LHCN-M2 (cell line): ENCODE data around the gene PAIP2. TPM values are rescaled to one million over a fixed set of nuclear protein-coding genes. Genes with fewer than 3 reads are reported as not detected.
"Not testable (repeated sequence)": the region's sequence is repeated elsewhere in the genome, so short reads cannot be mapped to it uniquely, and the experiment has no call there.

ENCODE experiments used
- DNase-seq: peaks from one replicate; pipeline ENCODE4 v3.0.0-alpha.2; 2012; ENCODE audit warnings: low read depth
- total RNA-seq: library from RNA; depleted of rRNA; stranded (reverse); fragments of >200 nt; gene quantifications from 2 replicates; pipeline ENCODE4 v1.2.3, GENCODE V29; 2014

PAIP2 gene
- total RNA-seq, 1 experiment from 2014 or later, result 50.1 TPM

- DNase-seq, result no peak
These were observed 36.6 kb downstream of the PAIP2 start for GRCh38 chr5:139378101-139378825.

- DNase-seq, result no peak
These were observed 37.3 kb downstream of the PAIP2 start for GRCh38 chr5:139378941-139379361.

GRCh38 chr5:139379626-139380449 lies 38.2 kb downstream of the PAIP2 start:
- DNase-seq, result no peak

- no peak for DNase-seq
These were observed 40.4 kb downstream of the PAIP2 start for GRCh38 chr5:139381837-139382761.

- no peak for DNase-seq
These were observed 41.2 kb downstream of the PAIP2 start for GRCh38 chr5:139382807-139383206.

GRCh38 chr5:139383275-139383992 lies 41.8 kb downstream of the PAIP2 start, which contains the start of gene SLC23A1:
Gene SLC23A1, minus strand, starts transcription at chr5:139383297. Its CDS starts 44 bp downstream, at chr5:139383253.
- DNase-seq, result no peak

GRCh38 chr5:139383993-139384590 lies 42.4 kb downstream of the PAIP2 start:
- DNase-seq, result no peak

GRCh38 chr5:139384591-139385051 lies 43.0 kb downstream of the PAIP2 start:
- DNase-seq, result no peak

GRCh38 chr5:139385061-139386049 lies 43.7 kb downstream of the PAIP2 start:
- peak; percentile 41 for DNase-seq

GRCh38 chr5:139386050-139386438 lies 44.4 kb downstream of the PAIP2 start:
- DNase-seq, result no peak

GRCh38 chr5:139386956-139387355 lies 45.3 kb downstream of the PAIP2 start:
- not testable (repeated sequence) for DNase-seq

- DNase-seq, result no peak
These were observed 46.0 kb downstream of the PAIP2 start for GRCh38 chr5:139387611-139388197.

GRCh38 chr5:139388198-139388821 lies 46.7 kb downstream of the PAIP2 start:
- no peak for DNase-seq

GRCh38 chr5:139389701-139390638 lies 48.3 kb downstream of the PAIP2 start, which contains the start of gene MZB1:
Gene MZB1, minus strand, starts transcription at chr5:139389913. Its CDS starts 57 bp downstream, at chr5:139389856.
- no peak for DNase-seq

- DNase-seq, result no peak
These were observed 49.2 kb downstream of the PAIP2 start for GRCh38 chr5:139390639-139391569.
